HepG2 (cell line): ENCODE data around the gene SMC1B. TPM values are rescaled to one million over a fixed set of nuclear protein-coding genes. Genes with fewer than 3 reads are reported as not detected.

Experiments
- ATAC-seq: fragments of 200-7000 bp; cut with Tn5 transposase; 3 replicates; pipeline ENCODE4 v1.9.1; 2020; ENCODE audit warnings: mild to moderate bottlenecking, moderate library complexity
- BruUV-seq: library from RNA; stranded (reverse); fragments of 400-500 nt; replicated peaks from 2 replicates; lab custom pipeline; 2021; lab: Mats Ljungman, UMichigan
- CTCF ChIA-PET: fragments of 300-600 bp; formaldehyde crosslinking; extraction: SDS; loops from one replicate; lab custom pipeline; 2021; ENCODE audit warnings: low total read pairs, inconsistent platforms, low intra/inter-chr PET ratio; lab: Yijun Ruan, JAX
- POLR2A ChIA-PET: fragments of 350-600 bp; sonication (Branson Sonifier 250); formaldehyde crosslinking; loops from one replicate; lab custom pipeline; 2020; ENCODE audit warnings: antibody characterized with exemption, inconsistent platforms; lab: Yijun Ruan, JAX
- DNase-seq: peaks from one replicate; pipeline ENCODE4 v3.0.0-alpha.2; 2015; ENCODE audit warnings: low spot score
- FAIRE-seq: peaks from 3 replicates; lab custom pipeline; 2011; peaks lifted over from hg19 to GRCh38; lab: Jason Lieb, UNC
- H2AFZ ChIP-seq: one replicate; pipeline ENCODE4 v1.6.1; 2011; ENCODE audit warnings: low read length, inconsistent platforms
- H3K27ac ChIP-seq: fragments of 300-600 bp; 3 replicates; pipeline ENCODE4 v1.8.0; 2011; ENCODE audit warnings: mixed run types, mild to moderate bottlenecking, mixed read lengths, low read length, inconsistent platforms; ENCODE audit not compliant: insufficient read depth; ENCODE audit errors: extremely low read length
- H3K27me3 ChIP-seq, 2 experiments: fragments of 200-600 bp in 1 of 2; 2 replicates in 1 of 2; 3 replicates in 1 of 2; pipeline versions ENCODE4 v1.6.0 to v1.8.0; 2011; ENCODE audit warnings: low read length in 2 of 2, mild to moderate bottlenecking in 2 of 2, moderate library complexity in 2 of 2, inconsistent platforms in 1 of 2; ENCODE audit not compliant: insufficient read depth in 2 of 2, control insufficient read depth in 1 of 2
- H3K36me3 ChIP-seq, 2 experiments: fragments of 200-600 bp in 1 of 2; replicated peaks in 1 of 2; 2 replicates in 1 of 2; 3 replicates in 1 of 2; pipeline versions ENCODE4 v1.5.1 to v1.8.0; 2011; ENCODE audit warnings: low read length in 2 of 2, inconsistent platforms in 1 of 2; ENCODE audit not compliant: insufficient read depth in 2 of 2, control insufficient read depth in 1 of 2
- H3K4me1 ChIP-seq: 2 replicates; pipeline ENCODE4 v1.5.1; 2012; ENCODE audit warnings: low read length, inconsistent platforms; ENCODE audit not compliant: insufficient read depth
- H3K4me2 ChIP-seq: 2 replicates; pipeline ENCODE4 v1.6.0; 2011; ENCODE audit warnings: low read depth, low read length, inconsistent platforms
- H3K4me3 ChIP-seq, 3 experiments: fragments of 200-600 bp in 1 of 3; sonication (generic), shearing (Covaris generic) in 1 of 3; replicated peaks in 1 of 3; 2 replicates each; pipeline ENCODE4 v1.5.1; 2011 to 2016; ENCODE audit warnings: low read length in 3 of 3, inconsistent platforms in 2 of 3, low read depth in 2 of 3, mild to moderate bottlenecking in 2 of 3, control low read depth in 1 of 3, mixed read lengths in 1 of 3; ENCODE audit not compliant: insufficient read depth in 1 of 3
- H3K79me2 ChIP-seq: one replicate; pipeline ENCODE4 v1.6.1; 2011; ENCODE audit warnings: low read length, inconsistent platforms; ENCODE audit not compliant: insufficient read depth
- H3K9ac ChIP-seq: 2 replicates; pipeline ENCODE4 v1.6.0; 2011; ENCODE audit warnings: mild to moderate bottlenecking, low read depth, low read length, inconsistent platforms; ENCODE audit not compliant: insufficient read depth
- H3K9me3 ChIP-seq: 2 replicates; pipeline ENCODE4 v1.5.1; 2012; ENCODE audit warnings: mild to moderate bottlenecking, low read length
- H4K20me1 ChIP-seq: 2 replicates; pipeline ENCODE4 v1.6.0; 2011; ENCODE audit warnings: inconsistent platforms, mild to moderate bottlenecking, low read length, moderate library complexity; ENCODE audit not compliant: insufficient read depth
- NRL ChIP-seq: sonication (generic); formaldehyde crosslinking; IDR thresholded peaks from 2 replicates; pipeline ENCODE4 v1.5.0; 2020; ENCODE audit warnings: missing genetic modification reagents, mild to moderate bottlenecking, moderate library complexity, borderline replicate concordance
- ZBTB14 ChIP-seq: sonication (generic); formaldehyde crosslinking; IDR thresholded peaks from 2 replicates; pipeline ENCODE4 v1.4.0; 2020; ENCODE audit warnings: missing genetic modification reagents
- ZNF83 ChIP-seq: sonication (generic); formaldehyde crosslinking; IDR thresholded peaks from 2 replicates; pipeline ENCODE4 v1.4.0; 2020; ENCODE audit warnings: missing genetic modification reagents, mild to moderate bottlenecking, borderline replicate concordance
- WGBS: methylation state at CpG from one replicate; pipeline ENCODE4 v1.1.6; 2017; ENCODE audit warnings: low lambda C conversion rate; 5-methylcytosine and 5-hydroxymethylcytosine counted together
- in situ Hi-C: cut with HindIII; loops from 2 replicates; pipeline ENCODE4 v1.10.0; 2017; ENCODE audit warnings: low pct_unique_long_range_greater_than_20kb; ENCODE audit not compliant: extremely low pct_ligation_motif_present
- intact Hi-C: fragments of 100-400 bp; cut with micrococcal nuclease; formaldehyde crosslinking; loops from one replicate; pipeline ENCODE4 v1.10.0; 2022; ENCODE audit not compliant: unreplicated experiment
- polyA plus RNA-seq, 8 experiments: library from polyadenylated mRNA; depleted of rRNA in 3 of 8; stranded (reverse) in 7 of 8; unstranded in 1 of 8; fragments of >200 nt; fragmentation: Illumina TruSeq in 4 of 8; extraction: Trizol in 4 of 8; gene quantifications; 2 replicates each; pipeline versions ENCODE4 v1.2.1 to v1.2.3, GENCODE V29; 2011 to 2016; ENCODE audit warnings: low read depth in 4 of 8, missing spikeins in 1 of 8, mixed read lengths in 1 of 8; ENCODE audit not compliant: insufficient read depth in 1 of 8
- total RNA-seq, 5 experiments: library from RNA; depleted of rRNA; stranded (reverse); fragments of >200 nt; fragmentation: Illumina TruSeq; extraction: Trizol; gene quantifications; 2 replicates each; pipeline ENCODE4 v1.2.3, GENCODE V29; 2016; ENCODE audit warnings: low read depth in 1 of 5
- TF ChIP-seq, protein P1 (sequence below): sonication (generic); formaldehyde crosslinking; IDR thresholded peaks from 2 replicates; pipeline ENCODE4 v1.8.0; 2023; ENCODE audit warnings: mild to moderate bottlenecking, missing genetic modification reagents
- TF ChIP-seq, protein P2 (sequence below): sonication (generic); formaldehyde crosslinking; IDR thresholded peaks from 2 replicates; pipeline ENCODE4 v1.5.0; 2020; ENCODE audit warnings: mild to moderate bottlenecking, missing genetic modification reagents

Gene SMC1B
- total and polyA plus RNA-seq, 2 of the 13 experiments (the other 11 are each of a cell fraction or from before 2014, with no cell fraction given) = not detected

DNA sequence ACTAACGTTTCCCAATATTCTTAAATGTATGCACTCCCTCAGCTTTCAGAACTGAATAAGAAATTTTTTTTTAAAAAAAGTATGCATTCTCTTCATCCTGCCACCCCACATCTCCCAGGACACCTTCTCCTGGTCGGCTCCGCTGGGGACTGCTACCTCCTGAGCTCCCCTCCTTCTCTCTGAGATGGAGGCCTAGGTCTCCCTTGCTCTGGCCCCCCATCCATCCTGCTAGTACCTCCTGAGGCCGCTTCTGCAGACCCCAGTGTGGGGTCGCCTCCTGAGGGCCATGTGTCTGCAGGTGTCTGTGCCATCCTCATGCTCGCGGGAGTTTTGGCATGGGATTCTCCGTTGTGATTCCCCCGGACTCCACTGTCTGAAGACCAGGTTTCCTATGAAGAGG is 75.9 kb downstream of the SMC1B start (continued):
- TF ChIP-seq, protein P1, sequence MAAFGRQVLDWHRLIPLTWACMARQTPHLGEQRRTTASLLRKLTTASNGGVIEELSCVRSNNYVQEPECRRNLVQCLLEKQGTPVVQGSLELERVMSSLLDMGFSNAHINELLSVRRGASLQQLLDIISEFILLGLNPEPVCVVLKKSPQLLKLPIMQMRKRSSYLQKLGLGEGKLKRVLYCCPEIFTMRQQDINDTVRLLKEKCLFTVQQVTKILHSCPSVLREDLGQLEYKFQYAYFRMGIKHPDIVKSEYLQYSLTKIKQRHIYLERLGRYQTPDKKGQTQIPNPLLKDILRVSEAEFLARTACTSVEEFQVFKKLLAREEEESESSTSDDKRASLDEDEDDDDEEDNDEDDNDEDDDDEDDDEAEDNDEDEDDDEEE (CRISPR knock-in tag) = no peak
- no peak for TF ChIP-seq ZBTB14 (CRISPR knock-in tag)
- TF ChIP-seq, protein P2, sequence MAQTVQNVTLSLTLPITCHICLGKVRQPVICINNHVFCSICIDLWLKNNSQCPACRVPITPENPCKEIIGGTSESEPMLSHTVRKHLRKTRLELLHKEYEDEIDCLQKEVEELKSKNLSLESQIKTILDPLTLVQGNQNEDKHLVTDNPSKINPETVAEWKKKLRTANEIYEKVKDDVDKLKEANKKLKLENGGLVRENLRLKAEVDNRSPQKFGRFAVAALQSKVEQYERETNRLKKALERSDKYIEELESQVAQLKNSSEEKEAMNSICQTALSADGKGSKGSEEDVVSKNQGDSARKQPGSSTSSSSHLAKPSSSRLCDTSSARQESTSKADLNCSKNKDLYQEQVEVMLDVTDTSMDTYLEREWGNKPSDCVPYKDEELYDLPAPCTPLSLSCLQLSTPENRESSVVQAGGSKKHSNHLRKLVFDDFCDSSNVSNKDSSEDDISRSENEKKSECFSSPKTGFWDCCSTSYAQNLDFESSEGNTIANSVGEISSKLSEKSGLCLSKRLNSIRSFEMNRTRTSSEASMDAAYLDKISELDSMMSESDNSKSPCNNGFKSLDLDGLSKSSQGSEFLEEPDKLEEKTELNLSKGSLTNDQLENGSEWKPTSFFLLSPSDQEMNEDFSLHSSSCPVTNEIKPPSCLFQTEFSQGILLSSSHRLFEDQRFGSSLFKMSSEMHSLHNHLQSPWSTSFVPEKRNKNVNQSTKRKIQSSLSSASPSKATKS (CRISPR knock-in tag) = no peak

GRCh38 chr22:45336971-45337431 is 76.4 kb downstream of the SMC1B start:
- BruUV-seq = no TSS peak
- intact Hi-C loops = no loop called here
- FAIRE-seq (no peak), DNase-seq (no peak), ATAC-seq (no peak)
- Histone ChIP-seq H3K9me3 (no peaks in the 10 kb centered on the region), H3K27ac (no peak overlapping the region), H3K4me3 (no peak overlapping the region), H2AFZ (no peak overlapping the region), H3K9ac (no peak overlapping the region), H3K27me3 (no peaks in the 10 kb centered on the region), H3K4me2 (no peak overlapping the region), H4K20me1 (no peaks in the 10 kb centered on the region), H3K79me2 (no peaks in the 10 kb centered on the region), H3K4me1 (0 out of 2 replicates have a peak, but pooled peaks cover 6% of the 10 kb centered on the region), H3K36me3 (peaks cover 15 to 81% of the 10 kb centered on the region in 2 experiments)
- ChIA-PET POLR2A (no interaction called here), CTCF (no interaction called here)
- TF ChIP-seq ZNF83 (CRISPR knock-in tag) (no peak), NRL (CRISPR knock-in tag) (no peak)
- 96% methylated on average over 18 of the region's 18 CpGs for WGBS
- in situ Hi-C loops = no loop called here
